Measurements from ENCODE around the gene PCYT2.
A peak's percentile ranks its signal among the peaks of the same experiment; 100 is the strongest.

Gene PCYT2

GRCh38 chr17:81877569-81877968 lies 33.6 kb downstream of the PCYT2 start:
- no peak for DNase-seq (ENCODE audit: low spot score)
- no peak for TF ChIP-seq CTCF (IDR thresholded peaks at IDR 0.05; ENCODE audit: extremely low read depth, missing control alignments)

GRCh38 chr17:81871387-81872230 lies 39.6 kb downstream of the PCYT2 start:
- no peak for TF ChIP-seq CTCF (IDR thresholded peaks at IDR 0.05; ENCODE audit: extremely low read depth, missing control alignments)

GRCh38 chr17:81870981-81871386 lies 40.2 kb downstream of the PCYT2 start, which contains the start of gene ARHGDIA:
ARHGDIA (minus strand) TSS chr17:81871337; CDS start chr17:81869930, 1,407 bp downstream.
- no peak for TF ChIP-seq CTCF (IDR thresholded peaks at IDR 0.05; ENCODE audit: extremely low read depth, missing control alignments)
- no peak for DNase-seq (ENCODE audit: low spot score)

More at GRCh38 chr17:81871387-81872230, 39.6 kb downstream of the PCYT2 start:
- DNase-seq (ENCODE audit: low spot score): peak; percentile 100

- TF ChIP-seq CTCF (IDR thresholded peaks at IDR 0.05; ENCODE audit: extremely low read depth, missing control alignments): no peak
- DNase-seq (ENCODE audit: low spot score): peak; percentile 65
These were observed 40.8 kb downstream of the PCYT2 start for GRCh38 chr17:81870131-81870980.

- TF ChIP-seq CTCF (IDR thresholded peaks at IDR 0.05; ENCODE audit: extremely low read depth, missing control alignments): peak; percentile 75
- DNase-seq (ENCODE audit: low spot score): peak; percentile 86
These were observed 41.7 kb downstream of the PCYT2 start for GRCh38 chr17:81869221-81870130.

- no peak for DNase-seq (ENCODE audit: low spot score)
These were observed 42.5 kb downstream of the PCYT2 start for GRCh38 chr17:81868674-81869220.

More at GRCh38 chr17:81868674-81869220, 42.5 kb downstream of the PCYT2 start:
- TF ChIP-seq CTCF (IDR thresholded peaks at IDR 0.05; ENCODE audit: extremely low read depth, missing control alignments): no peak
